Measurements from ENCODE around the gene MEI4. TPM values are rescaled to one million over a fixed set of nuclear protein-coding genes. Genes with fewer than 3 reads are reported as not detected.
"Not testable (repeated sequence)": the region's sequence is repeated elsewhere in the genome, so short reads cannot be mapped to it uniquely, and the experiment has no call there.

The MEI4 gene
- total RNA-seq, 2 donors from 2014 or later, result not detected

DNA sequence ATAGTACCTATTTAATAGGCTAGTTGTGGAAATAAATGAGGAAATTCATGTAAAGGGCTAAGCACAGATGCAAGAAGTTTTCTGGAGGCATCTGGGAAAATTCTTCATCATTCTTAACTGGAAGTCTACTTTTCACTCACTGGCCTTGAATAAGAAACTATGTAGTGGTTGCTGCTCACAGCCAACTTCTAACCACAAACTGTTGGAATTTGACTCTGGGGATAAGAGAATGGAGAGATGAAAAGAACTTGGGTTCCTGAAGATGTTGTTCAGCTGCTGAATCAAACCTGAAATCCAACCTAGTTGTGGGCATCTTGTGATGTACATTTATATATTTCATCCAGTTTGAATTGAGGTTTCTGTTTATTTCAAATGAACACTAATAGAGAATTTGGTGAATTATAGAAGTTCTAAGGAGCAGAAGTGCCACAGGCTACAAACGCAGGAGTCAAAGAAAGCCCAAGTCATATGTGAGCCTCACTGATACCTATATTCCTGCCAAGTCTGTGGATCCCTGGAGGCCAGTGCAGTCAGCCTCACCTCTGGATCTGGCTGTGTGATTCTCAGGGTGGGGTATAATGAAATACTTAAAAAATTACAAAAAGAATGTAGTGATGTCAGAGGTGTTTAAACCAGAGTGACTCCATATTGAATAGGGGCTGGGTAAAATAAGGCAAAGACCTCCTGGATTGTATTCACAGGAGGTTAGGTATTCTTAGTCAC lies 18.7 kb upstream of the MEI4 start:
- DNase-seq (ENCODE audit: low spot score) (no peak), ATAC-seq (ENCODE audit: insufficient number of reproducible peaks, low FRiP score, low read depth) (no peak)
- H3K4me1 ChIP-seq (ENCODE audit: control insufficient read depth in 1 of 2, low read depth in 2 of 2), result no peaks in the 10 kb centered on the region
- H3K27me3 ChIP-seq (replicated peaks; ENCODE audit: insufficient read depth), result no peaks in the 10 kb centered on the region
- no peak overlapping the region for H3K27ac ChIP-seq
- no peak overlapping the region for H3K4me3 ChIP-seq
- H3K36me3 ChIP-seq, result no peaks in the 10 kb centered on the region
- no peaks in the 10 kb centered on the region for H3K9me3 ChIP-seq
- no peak for TF ChIP-seq CTCF (IDR thresholded peaks at IDR 0.05)

GRCh38 chr6:77638129-77638830 lies 14.6 kb upstream of the MEI4 start:
- no peaks in the 10 kb centered on the region for H3K4me1 ChIP-seq (ENCODE audit: control insufficient read depth in 1 of 2, low read depth in 2 of 2)
- no peak overlapping the region for H3K27ac ChIP-seq
- no peak for ATAC-seq (ENCODE audit: insufficient number of reproducible peaks, low FRiP score, low read depth)
- DNase-seq (ENCODE audit: low spot score), result no peak
- no peaks in the 10 kb centered on the region for H3K36me3 ChIP-seq
- H3K4me3 ChIP-seq, result no peak overlapping the region
- H3K9me3 ChIP-seq, result no peaks in the 10 kb centered on the region
- no peaks in the 10 kb centered on the region for H3K27me3 ChIP-seq (replicated peaks; ENCODE audit: insufficient read depth)
- no peak for TF ChIP-seq CTCF (IDR thresholded peaks at IDR 0.05)

GRCh38 chr6:77644102-77644705 lies 8.6 kb upstream of the MEI4 start:
- TF ChIP-seq CTCF (IDR thresholded peaks at IDR 0.05), result no peak
- no peak for DNase-seq (ENCODE audit: low spot score)
- no peak overlapping the region for H3K27ac ChIP-seq
- no peak overlapping the region for H3K4me3 ChIP-seq
- no peaks in the 10 kb centered on the region for H3K27me3 ChIP-seq (replicated peaks; ENCODE audit: insufficient read depth)
- H3K36me3 ChIP-seq, result no peaks in the 10 kb centered on the region
- no peaks in the 10 kb centered on the region for H3K9me3 ChIP-seq
- no peaks in the 10 kb centered on the region for H3K4me1 ChIP-seq (ENCODE audit: control insufficient read depth in 1 of 2, low read depth in 2 of 2)
- no peak for ATAC-seq (ENCODE audit: insufficient number of reproducible peaks, low FRiP score, low read depth)

DNA sequence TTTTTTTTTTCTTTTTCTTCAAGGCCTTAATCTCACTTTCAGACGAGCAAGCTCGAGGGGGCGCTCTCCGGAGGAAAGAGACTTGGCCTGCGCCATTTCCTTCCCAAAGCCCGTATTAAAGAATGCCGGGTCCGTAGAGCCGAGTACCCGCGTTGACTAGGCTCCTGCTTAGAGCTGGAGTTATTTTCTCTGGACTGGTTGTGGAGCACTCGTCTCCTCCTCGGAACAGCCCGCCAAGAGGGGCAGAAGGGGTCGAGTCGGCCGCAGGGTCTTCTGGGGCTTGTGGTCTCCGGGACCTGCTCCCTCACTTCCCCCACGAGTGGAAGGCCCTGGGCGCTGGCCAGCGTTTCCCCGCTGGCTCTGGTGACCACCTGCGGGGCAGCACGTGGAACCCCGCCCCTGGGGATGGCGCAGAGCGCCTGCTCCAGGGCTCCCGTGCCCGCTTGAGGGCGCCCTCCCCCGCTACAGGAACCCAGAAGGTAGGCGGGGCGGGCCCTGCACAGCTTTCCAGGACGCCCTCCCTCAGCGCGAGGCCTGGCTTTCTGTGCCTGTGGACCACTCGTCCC lies 2.7 kb upstream of the MEI4 start:
- ATAC-seq (ENCODE audit: insufficient number of reproducible peaks, low FRiP score, low read depth) (no peak), DNase-seq (ENCODE audit: low spot score) (no peak)
- no peaks in the 10 kb centered on the region for H3K27me3 ChIP-seq (replicated peaks; ENCODE audit: insufficient read depth)
- no peaks in the 10 kb centered on the region for H3K36me3 ChIP-seq
- H3K4me1 ChIP-seq (ENCODE audit: control insufficient read depth in 1 of 2, low read depth in 2 of 2), result no peaks in the 10 kb centered on the region
- TF ChIP-seq CTCF (IDR thresholded peaks at IDR 0.05), result no peak
- H3K27ac ChIP-seq, result no peak overlapping the region
- no peaks in the 10 kb centered on the region for H3K9me3 ChIP-seq
- H3K4me3 ChIP-seq, result peak overlapping the region; percentile 60

- Histone ChIP-seq H3K27me3 (replicated peaks; ENCODE audit: insufficient read depth) (no peaks in the 10 kb centered on the region), H3K36me3 (no peaks in the 10 kb centered on the region), H3K27ac (no peak overlapping the region), H3K4me3 (no peak overlapping the region), H3K9me3 (no peaks in the 10 kb centered on the region), H3K4me1 (ENCODE audit: control insufficient read depth in 1 of 2, low read depth in 2 of 2) (no peaks in the 10 kb centered on the region)
- no peak for ATAC-seq (ENCODE audit: insufficient number of reproducible peaks, low FRiP score, low read depth)
- DNase-seq (ENCODE audit: low spot score), result no peak
- no peak for TF ChIP-seq CTCF (IDR thresholded peaks at IDR 0.05)
These were observed 977 bp downstream of the MEI4 start for GRCh38 chr6:77653816-77654215.

- H3K27me3 ChIP-seq (replicated peaks; ENCODE audit: insufficient read depth), result not testable (repeated sequence)
These were observed 2.2 kb downstream of the MEI4 start for GRCh38 chr6:77655035-77655434.

More at GRCh38 chr6:77655035-77655434, 2.2 kb downstream of the MEI4 start:
- DNase-seq (ENCODE audit: low spot score); H3K9me3 ChIP-seq; H3K4me1 ChIP-seq (ENCODE audit: control insufficient read depth in 1 of 2, low read depth in 2 of 2); H3K36me3 ChIP-seq; ATAC-seq (ENCODE audit: insufficient number of reproducible peaks, low FRiP score, low read depth); H3K27ac ChIP-seq; H3K4me3 ChIP-seq: not testable (repeated sequence)
